Nephron (organoid): ENCODE measurements around the gene DAB1.

Experiments used
- H3K27ac Mint-ChIP-seq, 3 experiments: 2 replicates each; pipeline ENCODE4 v1.8.0; 2020; ENCODE audit warnings: mixed read lengths in 3 of 3, mild to moderate bottlenecking in 2 of 3, moderate library complexity in 1 of 3
- H3K27me3 Mint-ChIP-seq: 2 replicates; pipeline ENCODE4 v1.8.0; 2021; ENCODE audit warnings: low read depth, mild to moderate bottlenecking, moderate library complexity, mixed read lengths
- H3K36me3 Mint-ChIP-seq: 2 replicates; pipeline ENCODE4 v1.8.0; 2020; ENCODE audit warnings: low read depth, mixed read lengths
- H3K4me1 Mint-ChIP-seq: 2 replicates; pipeline ENCODE4 v1.8.0; 2020; ENCODE audit warnings: mixed read lengths
- H3K4me3 Mint-ChIP-seq, 3 experiments: 2 replicates each; pipeline ENCODE4 v1.8.0; 2020; ENCODE audit warnings: mild to moderate bottlenecking in 3 of 3, mixed read lengths in 3 of 3, moderate library complexity in 2 of 3
- H3K9me3 Mint-ChIP-seq: 2 replicates; pipeline ENCODE4 v1.8.0; 2020; ENCODE audit warnings: mixed read lengths
- CTCF ChIP-seq, 3 experiments: fragments of 200-600 bp; sonication (generic); IDR thresholded peaks; one replicate each; pipeline ENCODE4 v1.5.0; 2021; ENCODE audit warnings: antibody characterized with exemption in 3 of 3; ENCODE audit not compliant: unreplicated experiment in 3 of 3

The DAB1 gene

GRCh38 chr1:57302812-57303596, 120.9 kb downstream of the DAB1 start:
- no peaks in the 10 kb centered on the region for H3K4me1 Mint-ChIP-seq
- no peak overlapping the region for H3K27ac Mint-ChIP-seq
- TF ChIP-seq CTCF (IDR thresholded peaks at IDR 0.05; ENCODE audit: unreplicated experiment in 3 of 3) = no peak
- no peaks in the 10 kb centered on the region for H3K36me3 Mint-ChIP-seq
- H3K27me3 Mint-ChIP-seq = peaks cover 4% of the 10 kb centered on the region
- no peak overlapping the region for H3K4me3 Mint-ChIP-seq
- H3K9me3 Mint-ChIP-seq = no peaks in the 10 kb centered on the region

GRCh38 chr1:57300186-57300585, 123.7 kb downstream of the DAB1 start:
- H3K4me3 Mint-ChIP-seq = no peak overlapping the region
- no peaks in the 10 kb centered on the region for H3K4me1 Mint-ChIP-seq
- peaks cover 4% of the 10 kb centered on the region for H3K27me3 Mint-ChIP-seq
- H3K27ac Mint-ChIP-seq = no peak overlapping the region
- no peaks in the 10 kb centered on the region for H3K36me3 Mint-ChIP-seq
- H3K9me3 Mint-ChIP-seq = no peaks in the 10 kb centered on the region
- no peak for TF ChIP-seq CTCF (IDR thresholded peaks at IDR 0.05; ENCODE audit: unreplicated experiment in 3 of 3)

- Mint-ChIP-seq H3K4me1 (no peaks in the 10 kb centered on the region), H3K9me3 (no peaks in the 10 kb centered on the region), H3K27me3 (no peaks in the 10 kb centered on the region), H3K27ac (no peak overlapping the region), H3K4me3 (no peak overlapping the region), H3K36me3 (no peaks in the 10 kb centered on the region)
- no peak for TF ChIP-seq CTCF (IDR thresholded peaks at IDR 0.05; ENCODE audit: unreplicated experiment in 3 of 3)
These were observed 127.1 kb downstream of the DAB1 start for GRCh38 chr1:57296726-57297250.

GRCh38 chr1:57295326-57295725, 128.5 kb downstream of the DAB1 start:
- Mint-ChIP-seq H3K4me1 (no peaks in the 10 kb centered on the region), H3K27ac (no peak overlapping the region), H3K27me3 (peaks cover 1% of the 10 kb centered on the region), H3K4me3 (no peak overlapping the region), H3K9me3 (no peaks in the 10 kb centered on the region), H3K36me3 (no peaks in the 10 kb centered on the region)
- TF ChIP-seq CTCF (IDR thresholded peaks at IDR 0.05; ENCODE audit: unreplicated experiment in 3 of 3) = no peak

- Mint-ChIP-seq H3K27me3 (peaks cover 8% of the 10 kb centered on the region), H3K36me3 (no peaks in the 10 kb centered on the region), H3K4me1 (no peaks in the 10 kb centered on the region), H3K27ac (no peak overlapping the region), H3K9me3 (no peaks in the 10 kb centered on the region), H3K4me3 (no peak overlapping the region)
- TF ChIP-seq CTCF (IDR thresholded peaks at IDR 0.05; ENCODE audit: unreplicated experiment in 3 of 3) = no peak
These were observed 129.7 kb downstream of the DAB1 start for GRCh38 chr1:57294177-57294576.

GRCh38 chr1:57293214-57293613, 130.6 kb downstream of the DAB1 start:
- Mint-ChIP-seq H3K36me3 (no peaks in the 10 kb centered on the region), H3K27ac (no peak overlapping the region), H3K4me1 (no peaks in the 10 kb centered on the region), H3K27me3 (peaks cover 8% of the 10 kb centered on the region), H3K9me3 (no peaks in the 10 kb centered on the region), H3K4me3 (no peak overlapping the region)
- TF ChIP-seq CTCF (IDR thresholded peaks at IDR 0.05; ENCODE audit: unreplicated experiment in 3 of 3) = no peak
